GM19025 (cell line): Measurements from ENCODE around the gene FBXW8.
"Not testable (repeated sequence)": the region's sequence is repeated elsewhere in the genome, so short reads cannot be mapped to it uniquely, and the experiment has no call there.

Experiments used
- ATAC-seq: cut with Tn5 transposase; IDR thresholded peaks from one replicate; pipeline ENCODE4 v1.9.1; 2021; ENCODE audit warnings: mild to moderate bottlenecking, low read depth, moderate library complexity; ENCODE audit not compliant: unreplicated experiment

FBXW8 gene

GRCh38 chr12:117049295-117049694 is 138.5 kb downstream of the FBXW8 start:
- ATAC-seq = no peak

DNA sequence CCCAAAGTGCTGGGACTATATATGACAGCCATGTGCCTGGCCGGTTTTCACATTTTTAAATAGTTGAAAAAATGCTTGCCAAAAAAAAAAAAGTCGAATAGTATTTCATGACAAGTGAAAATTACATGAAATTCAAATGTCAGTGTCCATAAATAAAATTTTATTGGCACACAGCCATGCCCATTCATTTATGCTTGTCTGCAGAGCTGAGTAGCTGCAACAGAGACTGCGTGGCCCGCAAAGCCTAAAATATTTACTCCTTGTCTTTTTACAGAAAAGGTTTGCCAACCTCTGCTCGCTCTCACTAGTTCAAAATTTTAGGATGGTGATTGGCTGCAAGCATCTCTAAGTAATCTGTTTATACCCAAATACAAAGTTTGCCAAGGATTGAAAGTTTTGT is 139.3 kb downstream of the FBXW8 start:
- ATAC-seq = no peak

DNA sequence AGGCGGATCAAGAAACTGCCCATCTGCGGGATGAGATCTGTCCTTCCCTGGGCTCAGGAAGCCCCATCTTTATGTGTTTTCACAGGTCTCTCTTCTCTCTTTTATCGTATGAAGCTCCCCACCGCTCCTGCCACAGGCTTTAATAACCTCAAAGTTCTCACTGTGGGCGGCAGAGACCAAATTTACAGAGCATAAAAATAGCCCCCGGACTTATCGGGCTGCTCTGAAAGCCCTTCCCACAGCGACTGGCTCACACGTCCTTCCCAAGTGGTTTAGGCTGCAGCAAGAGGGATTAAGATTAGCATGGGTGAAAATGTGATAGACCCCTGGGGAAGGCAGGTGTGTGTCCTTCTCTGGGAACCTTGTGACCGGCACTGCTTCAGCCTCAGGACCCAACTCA is 140.6 kb downstream of the FBXW8 start:
- ATAC-seq = no peak

- ATAC-seq = no peak
Observed at GRCh38 chr12:117052386-117053049, 141.8 kb downstream of the FBXW8 start.

DNA sequence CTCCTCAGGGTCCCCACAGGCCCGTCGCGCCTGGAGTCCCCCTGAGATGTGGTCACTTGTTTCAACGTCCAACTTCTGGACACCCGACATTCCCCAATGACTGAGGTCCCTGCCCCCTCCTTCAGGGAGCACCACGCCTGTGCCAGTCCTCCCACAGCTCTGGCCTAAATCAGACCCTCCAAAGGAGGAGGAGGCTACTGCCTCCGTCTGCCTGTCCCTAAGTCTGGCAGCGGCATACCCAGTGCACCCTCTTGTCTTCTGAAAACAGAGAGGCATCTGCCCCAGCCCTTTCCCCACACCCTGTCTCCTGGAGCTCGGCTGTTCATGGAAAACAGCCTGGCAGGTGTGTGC is 142.3 kb downstream of the FBXW8 start:
- no peak for ATAC-seq

DNA sequence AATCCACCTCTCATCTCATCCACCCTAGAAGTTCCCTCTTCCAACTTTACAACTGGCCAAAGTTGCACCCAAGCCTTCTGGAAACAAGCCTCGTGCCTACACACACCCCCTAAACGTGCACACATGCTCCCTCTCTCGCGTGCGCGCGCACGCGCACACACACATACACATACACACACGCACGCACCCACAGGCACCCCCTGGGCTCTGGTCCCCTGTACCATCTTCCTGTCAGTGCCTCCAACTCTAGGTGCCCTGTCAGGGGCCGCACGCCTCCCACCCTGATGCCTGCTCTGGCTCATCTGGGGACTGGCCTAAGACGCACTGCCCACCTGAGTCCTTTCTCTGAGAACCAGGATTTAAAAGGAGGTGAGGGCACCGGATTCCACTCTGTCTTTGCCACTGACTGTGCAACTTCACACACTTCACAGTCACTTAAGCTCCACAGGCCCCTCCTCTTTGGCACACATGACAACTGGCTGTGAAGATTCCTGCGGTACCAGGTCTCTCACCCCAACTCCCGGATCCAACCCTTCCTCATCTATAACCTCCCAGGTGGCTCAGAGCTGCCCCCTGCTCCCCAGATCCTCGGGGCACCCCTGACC is 142.9 kb downstream of the FBXW8 start:
- ATAC-seq = no peak

DNA sequence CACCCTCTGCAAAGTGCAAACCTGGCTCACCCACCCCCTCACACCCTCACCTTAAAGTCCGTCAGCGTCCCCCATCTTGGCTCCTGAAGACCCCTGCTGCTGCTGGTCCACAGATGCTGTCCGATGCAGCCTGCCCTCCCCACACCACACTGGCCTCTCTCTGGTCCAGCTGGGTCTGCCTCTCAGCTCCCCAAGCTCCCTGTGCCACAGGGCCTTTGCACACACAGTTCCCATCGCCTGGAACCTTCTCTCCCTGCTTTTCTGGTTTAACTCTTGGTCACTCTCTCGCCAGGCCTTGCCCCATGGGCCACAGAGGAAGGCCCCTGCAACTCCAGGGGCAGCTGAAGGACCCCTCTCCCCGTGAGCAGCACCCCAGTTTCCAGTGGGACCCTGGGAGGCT is 143.5 kb downstream of the FBXW8 start:
- no peak for ATAC-seq

DNA sequence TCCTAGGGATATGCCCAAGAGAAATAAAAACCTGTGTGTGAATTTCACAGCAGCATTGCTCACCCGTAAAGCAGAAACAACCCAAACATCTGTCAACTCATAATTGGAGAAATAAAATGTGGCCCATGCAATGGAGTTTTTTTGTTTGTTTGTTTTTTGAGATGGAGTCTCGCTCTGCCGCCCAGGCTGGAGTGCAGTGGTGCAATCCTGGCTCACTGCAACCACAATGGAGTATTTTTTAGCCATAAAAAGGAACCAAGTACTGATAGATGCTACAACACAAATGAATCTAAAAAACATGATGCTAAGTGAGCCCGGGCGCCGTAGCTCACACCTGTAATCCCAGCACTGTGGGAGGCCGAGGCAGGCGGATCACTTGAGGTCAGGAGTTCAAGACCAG is 146.9 kb downstream of the FBXW8 start:
- not testable (repeated sequence) for ATAC-seq

DNA sequence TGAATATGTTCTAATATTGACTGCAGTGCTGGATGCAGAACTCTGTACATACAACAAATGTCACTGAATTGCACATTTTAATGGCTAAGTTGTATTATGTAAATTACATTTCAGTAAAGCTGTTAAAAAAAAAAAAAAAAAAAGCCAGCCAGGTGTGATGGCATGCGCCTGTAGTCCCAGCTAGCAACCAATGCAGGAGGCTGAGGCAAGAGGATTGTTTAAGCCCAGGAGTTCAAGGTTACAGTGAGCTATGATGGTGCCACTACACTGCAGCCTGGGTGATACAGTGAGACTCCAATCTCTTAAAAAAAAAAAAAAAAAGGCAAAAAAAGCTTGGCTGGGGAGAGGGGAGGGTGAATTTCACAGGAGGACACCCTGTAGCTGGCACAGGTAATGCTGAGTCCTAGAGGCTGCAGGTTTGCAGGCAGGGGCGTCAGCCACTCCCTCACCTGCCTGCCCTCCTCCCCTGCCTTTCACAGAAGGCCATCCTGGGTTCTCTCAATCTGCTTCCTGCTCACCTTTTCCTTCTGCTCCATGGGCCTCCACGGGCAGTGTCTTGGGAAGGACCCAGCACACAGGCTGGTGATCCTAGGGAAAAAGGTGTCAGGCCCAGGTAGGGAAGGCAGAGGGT is 147.8 kb downstream of the FBXW8 start:
- ATAC-seq = no peak

- ATAC-seq = no peak
Observed at GRCh38 chr12:117059156-117059555, 148.4 kb downstream of the FBXW8 start.

- no peak for ATAC-seq
Observed at GRCh38 chr12:117060246-117060928, 149.6 kb downstream of the FBXW8 start.

DNA sequence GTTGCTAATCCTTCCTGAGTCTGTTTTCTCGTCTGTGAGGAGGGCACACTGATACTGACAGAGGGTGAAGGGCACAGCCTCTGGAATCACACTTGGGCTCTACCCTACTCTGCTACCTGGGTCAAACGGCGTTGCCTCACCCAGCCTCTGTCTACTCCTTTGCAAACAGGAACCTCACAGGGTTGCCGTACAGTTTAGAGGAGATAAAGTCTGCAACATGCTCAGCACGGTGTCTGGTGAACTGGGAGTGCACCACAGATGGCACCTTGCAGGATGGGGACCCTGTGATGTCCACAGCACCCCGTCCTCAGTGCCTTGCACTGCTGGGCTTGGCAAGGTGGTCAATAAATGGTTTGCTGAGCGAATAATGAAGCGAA is 150.2 kb downstream of the FBXW8 start:
- ATAC-seq = no peak

DNA sequence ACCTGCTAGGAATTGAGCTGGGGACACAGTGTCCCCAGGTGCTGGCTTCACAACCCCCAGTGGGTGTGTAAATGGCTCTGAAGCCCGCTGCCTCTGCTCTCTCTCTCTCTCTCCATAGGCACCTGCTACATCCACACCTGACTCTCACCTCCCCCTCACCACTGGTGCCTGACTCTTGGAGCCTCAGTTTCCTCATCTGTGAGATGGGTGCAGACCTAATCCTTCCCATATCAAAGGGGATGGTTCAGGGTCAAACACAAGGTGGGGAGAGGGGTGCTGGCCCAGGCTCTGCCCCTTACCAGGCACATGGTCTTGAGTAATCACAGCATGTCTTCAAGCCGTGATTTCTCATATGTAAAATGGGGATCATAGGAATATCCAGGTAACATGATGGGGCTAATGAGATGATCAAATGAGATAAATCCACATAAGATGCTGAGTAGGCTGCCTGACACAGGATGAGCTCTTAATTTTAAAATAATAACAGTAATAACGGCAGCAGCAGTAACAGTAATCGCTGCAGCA is 150.9 kb downstream of the FBXW8 start:
- ATAC-seq = no peak

- peak; percentile 74 for ATAC-seq
Observed at GRCh38 chr12:117063162-117063911, 152.6 kb downstream of the FBXW8 start.

DNA sequence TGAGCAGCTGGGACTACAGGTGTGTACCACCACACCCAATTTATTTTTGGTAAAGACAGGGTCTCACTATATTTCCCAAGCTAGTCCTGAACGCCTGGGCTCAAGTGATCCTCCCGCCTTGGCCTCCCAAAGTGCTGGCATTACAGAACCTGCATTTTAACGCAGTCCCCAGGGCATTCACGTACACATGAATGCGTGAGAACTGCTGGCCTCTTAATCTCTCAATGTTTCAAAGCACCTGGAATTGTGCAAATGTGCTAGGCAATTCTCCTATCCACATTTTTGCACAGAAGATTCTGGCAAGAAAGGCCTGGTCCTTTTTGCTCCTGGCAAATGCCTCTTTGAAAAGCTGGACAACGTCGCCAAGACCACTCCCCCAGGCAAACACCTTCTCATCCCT is 153.3 kb downstream of the FBXW8 start:
- ATAC-seq = no peak

DNA sequence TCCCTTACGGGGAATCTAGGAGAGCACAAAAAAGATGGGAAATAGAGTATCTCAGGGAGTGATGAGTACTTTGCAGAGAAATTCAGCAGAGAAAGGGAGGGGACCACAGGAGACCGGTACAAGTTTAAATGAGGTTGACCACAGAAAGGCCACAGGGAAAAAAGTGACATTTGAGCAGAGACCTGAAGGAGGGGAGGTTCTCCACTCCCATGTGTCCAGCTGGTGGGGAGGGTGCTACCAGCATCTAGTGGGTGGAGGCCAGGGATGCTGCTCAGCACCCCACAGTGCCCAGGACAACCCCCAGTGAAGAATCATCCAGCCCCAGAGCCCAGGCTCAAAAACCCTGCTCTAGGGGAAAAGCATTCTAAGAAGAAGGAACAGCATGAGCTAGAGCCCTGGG is 153.8 kb downstream of the FBXW8 start:
- ATAC-seq = no peak

- ATAC-seq = no peak
Observed at GRCh38 chr12:117067016-117067415, 156.3 kb downstream of the FBXW8 start.

- no peak for ATAC-seq
Observed at GRCh38 chr12:117067638-117068037, 156.9 kb downstream of the FBXW8 start.

- ATAC-seq = no peak
Observed at GRCh38 chr12:117068492-117068891, 157.7 kb downstream of the FBXW8 start.

- no peak for ATAC-seq
Observed at GRCh38 chr12:117069101-117069797, 158.5 kb downstream of the FBXW8 start.
